ENCODE data around the gene HCRT.

- TF ChIP-seq EZH2phosphoT487 (IDR thresholded peaks at IDR 0.05; ENCODE audit: borderline replicate concordance, low read length) (no peak), CTCF (IDR thresholded peaks at IDR 0.05; ENCODE audit: low read depth, low read length, poor library complexity, severe bottlenecking) (no peak)
Observed at GRCh38 chr17:42199416-42200011, 14.3 kb upstream of the HCRT start.

Measured in DOHH2 (cell line).